Pulmonary artery endothelial cell (primary cell): Measurements from ENCODE around the gene SERTAD2. TPM values are rescaled to one million over a fixed set of nuclear protein-coding genes. Genes with fewer than 3 reads are reported as not detected.

Experiments
- DNase-seq: peaks from one replicate; pipeline ENCODE4 v3.0.0-alpha.2; 2011; ENCODE audit warnings: low read depth, low spot score
- total RNA-seq: library from RNA; depleted of rRNA; stranded (reverse); fragments of >200 nt; gene quantifications from 2 replicates; pipeline ENCODE4 v1.2.3, GENCODE V29; 2014

SERTAD2 gene
- total RNA-seq, 1 donor from 2014 or later: 3.0 TPM

- DNase-seq: no peak
Observed at GRCh38 chr2:64675860-64676259, 22.1 kb upstream of the SERTAD2 start.

- DNase-seq: no peak
Observed at GRCh38 chr2:64672708-64673107, 19.0 kb upstream of the SERTAD2 start.

GRCh38 chr2:64670047-64670446 is 16.3 kb upstream of the SERTAD2 start:
- no peak for DNase-seq

GRCh38 chr2:64669288-64669687 is 15.6 kb upstream of the SERTAD2 start:
- DNase-seq: no peak

- DNase-seq: no peak
Observed at GRCh38 chr2:64668542-64668941, 14.8 kb upstream of the SERTAD2 start.

- DNase-seq: no peak
Observed at GRCh38 chr2:64667535-64667934, 13.8 kb upstream of the SERTAD2 start.

- no peak for DNase-seq
Observed at GRCh38 chr2:64666810-64667438, 13.2 kb upstream of the SERTAD2 start.

- no peak for DNase-seq
Observed at GRCh38 chr2:64665709-64666108, 12.0 kb upstream of the SERTAD2 start.

GRCh38 chr2:64663402-64663801 is 9.7 kb upstream of the SERTAD2 start:
- no peak for DNase-seq

- DNase-seq: no peak
Observed at GRCh38 chr2:64661741-64662169, 8.0 kb upstream of the SERTAD2 start.

GRCh38 chr2:64659252-64659651 is 5.5 kb upstream of the SERTAD2 start:
- no peak for DNase-seq

- DNase-seq: no peak
Observed at GRCh38 chr2:64658269-64658668, 4.6 kb upstream of the SERTAD2 start.

GRCh38 chr2:64657411-64657810 is 3.7 kb upstream of the SERTAD2 start:
- DNase-seq: no peak

GRCh38 chr2:64656379-64656778 is 2.7 kb upstream of the SERTAD2 start:
- no peak for DNase-seq

- no peak for DNase-seq
Observed at GRCh38 chr2:64655873-64656272, 2.2 kb upstream of the SERTAD2 start.

- DNase-seq: no peak
Observed at GRCh38 chr2:64655018-64655664, 1.4 kb upstream of the SERTAD2 start.

GRCh38 chr2:64654063-64654811 is 524 bp upstream of the SERTAD2 start:
- no peak for DNase-seq

GRCh38 chr2:64652231-64653108 is 1.2 kb downstream of the SERTAD2 start:
- no peak for DNase-seq

GRCh38 chr2:64651590-64651989 is 2.1 kb downstream of the SERTAD2 start:
- DNase-seq: no peak

GRCh38 chr2:64650722-64651338 is 2.9 kb downstream of the SERTAD2 start:
- no peak for DNase-seq

- no peak for DNase-seq
Observed at GRCh38 chr2:64650296-64650695, 3.4 kb downstream of the SERTAD2 start.
